IPS-11a (cell line): Measurements from ENCODE around the gene RNF220.
A peak's percentile ranks its signal among the peaks of the same experiment; 100 is the strongest.

ENCODE experiments used
- H3K4me3 ChIP-seq: one replicate; pipeline ENCODE4 v1.5.1; 2013; ENCODE audit warnings: low read depth, low read length, control low read depth

The RNF220 gene

DNA sequence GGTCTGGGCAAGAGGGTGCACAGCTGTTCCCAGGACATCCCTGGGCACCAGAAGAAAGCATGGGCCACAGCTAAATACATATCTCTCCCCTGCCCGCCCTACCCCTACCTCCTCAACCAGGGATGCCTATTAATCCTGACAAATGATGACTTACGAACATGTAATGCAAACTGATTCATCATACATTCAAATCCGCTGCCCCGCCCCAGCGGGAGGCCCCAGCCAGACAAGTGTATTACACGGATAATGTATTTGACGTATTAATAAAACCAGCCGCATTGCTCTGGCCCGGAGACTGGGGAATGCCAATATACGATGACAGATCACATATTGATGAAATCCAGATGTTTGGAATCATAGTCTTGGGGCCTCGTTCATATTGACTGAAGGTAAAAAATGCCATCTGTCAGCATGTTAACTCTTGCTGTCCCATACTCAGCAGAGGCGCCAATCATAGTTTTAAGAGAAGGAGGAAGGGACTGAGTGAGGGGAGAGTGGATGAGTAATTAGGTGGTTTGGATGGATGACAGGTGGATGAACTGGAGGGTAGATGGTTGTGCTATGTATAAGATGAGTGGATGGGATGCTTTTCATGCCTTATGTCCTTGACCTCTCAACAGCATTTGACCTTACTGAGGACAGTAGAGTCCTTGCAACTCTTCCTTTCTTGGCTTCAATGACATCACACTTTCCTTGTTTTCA, 201.0 kb downstream of the RNF220 start:
- no peak overlapping the region for H3K4me3 ChIP-seq

DNA sequence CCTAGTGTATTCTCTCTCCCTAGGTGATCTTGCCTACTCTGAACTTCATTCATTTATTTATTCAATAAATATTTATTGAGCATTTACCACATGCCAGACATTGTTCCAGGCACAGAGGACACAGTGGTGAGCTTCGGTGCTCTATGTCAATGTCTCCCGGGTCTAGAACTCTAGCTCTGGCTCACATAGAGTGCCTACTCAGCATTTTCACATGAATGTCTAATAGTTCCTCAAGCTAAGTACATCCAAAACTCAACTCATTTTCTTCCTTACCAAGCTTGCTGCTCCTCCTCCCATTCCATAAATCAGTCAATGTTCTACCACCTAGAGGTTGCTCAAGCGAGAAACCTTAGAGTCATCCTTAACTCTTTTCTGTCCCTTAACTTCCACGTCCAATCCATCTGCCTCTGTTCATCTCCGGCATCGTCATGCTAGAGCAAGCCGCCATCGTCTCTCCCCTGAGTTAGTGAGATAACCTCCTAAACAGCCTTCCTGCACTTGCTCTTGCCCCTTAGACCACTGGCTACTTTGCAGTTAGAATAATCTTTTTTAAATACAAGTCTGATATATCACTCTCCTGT, 201.7 kb downstream of the RNF220 start:
- H3K4me3 ChIP-seq, result no peak overlapping the region

- no peak overlapping the region for H3K4me3 ChIP-seq
Observed at GRCh38 chr1:44608141-44608540, 203.1 kb downstream of the RNF220 start.

GRCh38 chr1:44609412-44609767, 204.3 kb downstream of the RNF220 start:
- no peak overlapping the region for H3K4me3 ChIP-seq

DNA sequence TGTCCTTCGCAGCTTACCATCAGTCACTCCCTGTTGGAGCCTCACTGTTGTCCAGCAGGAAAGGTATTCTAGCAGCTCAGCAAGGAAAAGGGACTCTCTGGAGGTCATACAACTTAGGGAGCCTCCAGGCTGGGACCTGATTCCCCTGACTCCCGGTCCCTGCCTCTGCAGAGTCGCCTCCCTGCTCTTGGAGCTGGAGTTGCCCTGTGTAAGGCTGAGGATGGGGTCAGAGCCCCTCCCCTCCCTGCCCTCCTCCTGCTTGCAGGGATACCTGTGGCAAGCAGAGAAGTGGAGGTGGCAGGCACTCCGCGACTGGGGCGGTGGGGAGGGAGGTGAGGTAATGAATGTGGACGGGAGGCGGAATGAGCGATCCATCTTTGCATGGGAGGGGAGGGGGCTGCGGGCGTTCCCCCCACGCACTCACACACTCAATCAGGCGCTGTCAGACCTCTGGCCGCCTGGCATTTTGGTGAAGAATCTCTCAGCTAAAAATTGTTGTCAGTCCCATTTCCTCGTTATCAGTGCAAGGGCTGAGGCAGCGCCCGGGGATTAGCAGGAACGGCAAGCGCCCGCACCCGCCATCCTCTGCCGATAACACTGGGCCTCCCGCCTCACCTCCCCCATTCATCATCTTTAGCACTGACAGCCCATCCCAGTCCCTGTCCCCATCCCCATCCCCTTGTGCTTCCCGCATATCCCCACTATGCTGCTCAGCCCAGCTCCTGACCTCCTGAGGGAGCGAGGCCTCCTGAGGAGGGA, 204.9 kb downstream of the RNF220 start:
- H3K4me3 ChIP-seq, result no peak overlapping the region

DNA sequence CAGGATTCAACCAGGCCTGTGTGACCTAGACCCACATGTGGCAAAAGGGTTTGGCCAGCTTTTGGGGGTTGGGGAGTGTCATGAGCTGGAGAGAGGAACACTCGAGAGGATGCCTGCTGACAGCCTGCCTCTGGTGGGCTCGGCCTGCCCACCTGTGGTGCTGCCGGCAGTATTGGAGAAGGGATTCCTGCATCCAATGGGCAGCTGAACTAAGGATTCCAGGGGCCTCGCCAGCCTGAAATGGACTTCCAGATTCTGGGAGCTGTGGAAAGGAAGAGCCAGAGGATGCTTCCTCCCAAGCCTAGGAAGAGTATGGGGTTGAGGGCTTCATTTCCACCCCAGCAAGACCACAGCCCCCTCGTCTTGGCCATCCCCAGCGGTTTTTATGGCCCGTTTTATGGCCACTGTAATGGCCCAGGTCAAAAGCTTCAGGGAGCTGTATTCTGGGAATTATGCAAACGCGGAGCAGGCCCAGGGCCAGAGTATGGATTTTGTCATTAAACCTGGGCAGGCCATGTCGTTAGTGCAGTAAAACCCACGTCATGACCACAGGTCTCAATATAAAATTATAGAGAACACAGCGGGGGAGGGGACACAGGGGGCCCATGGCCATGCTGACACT, 205.6 kb downstream of the RNF220 start:
- H3K4me3 ChIP-seq, result no peak overlapping the region

- H3K4me3 ChIP-seq, result no peak overlapping the region
Observed at GRCh38 chr1:44611419-44611818, 206.4 kb downstream of the RNF220 start.

DNA sequence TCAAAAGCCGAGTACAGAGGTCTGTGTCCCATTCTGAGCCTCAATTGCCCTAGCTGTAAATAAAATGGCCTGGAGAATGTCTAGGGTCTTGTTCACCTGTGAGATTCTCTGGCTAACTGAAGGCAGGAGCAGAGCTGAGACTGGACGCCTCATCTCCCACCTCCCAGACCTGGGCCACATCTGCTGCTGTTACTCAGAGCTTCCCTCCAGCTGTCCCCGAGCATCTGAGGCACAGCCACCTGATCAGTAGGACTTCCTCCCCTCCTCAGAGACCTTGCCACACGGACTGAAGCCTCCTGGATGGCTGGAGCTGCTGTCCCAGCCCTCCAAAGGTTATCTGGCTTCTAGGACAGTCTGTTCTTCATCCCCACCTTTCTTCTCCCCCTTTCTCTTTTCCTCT, 206.8 kb downstream of the RNF220 start:
- H3K4me3 ChIP-seq, result no peak overlapping the region

- no peak overlapping the region for H3K4me3 ChIP-seq
Observed at GRCh38 chr1:44613941-44614340, 208.9 kb downstream of the RNF220 start.

DNA sequence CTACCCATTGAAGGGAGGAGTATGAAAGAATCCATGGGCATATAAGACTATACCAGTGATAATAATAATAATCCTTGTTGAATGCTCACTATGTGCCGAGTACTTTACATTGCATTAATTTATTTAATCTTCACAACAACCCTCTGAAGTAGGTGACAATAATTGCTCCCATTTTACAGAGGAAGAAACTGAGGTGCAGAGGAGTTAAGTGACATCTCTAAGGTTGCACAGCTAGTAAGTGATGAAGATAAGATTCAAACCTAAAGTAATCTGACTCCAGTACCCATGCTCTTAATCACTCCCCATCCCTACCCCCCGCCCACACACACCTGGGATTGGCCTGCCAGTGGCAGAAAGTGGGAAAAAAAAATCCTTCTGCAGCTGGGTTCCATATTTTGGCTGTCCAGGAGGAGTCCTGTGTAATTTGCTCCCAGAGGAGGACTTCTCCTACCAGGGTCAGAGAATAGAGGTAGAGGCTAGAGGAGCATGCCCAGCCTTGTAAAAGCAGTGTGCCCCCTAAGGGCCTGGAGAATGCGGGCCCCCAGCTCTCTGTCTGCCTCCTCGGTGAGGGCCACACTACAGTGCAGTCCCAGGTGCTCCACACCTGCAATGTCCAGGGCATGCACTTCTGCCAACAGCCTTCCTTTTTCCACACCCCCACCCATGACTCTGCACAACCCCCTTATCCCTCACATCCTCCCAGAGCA, 211.4 kb downstream of the RNF220 start:
- peak overlapping the region; percentile 45 for H3K4me3 ChIP-seq

DNA sequence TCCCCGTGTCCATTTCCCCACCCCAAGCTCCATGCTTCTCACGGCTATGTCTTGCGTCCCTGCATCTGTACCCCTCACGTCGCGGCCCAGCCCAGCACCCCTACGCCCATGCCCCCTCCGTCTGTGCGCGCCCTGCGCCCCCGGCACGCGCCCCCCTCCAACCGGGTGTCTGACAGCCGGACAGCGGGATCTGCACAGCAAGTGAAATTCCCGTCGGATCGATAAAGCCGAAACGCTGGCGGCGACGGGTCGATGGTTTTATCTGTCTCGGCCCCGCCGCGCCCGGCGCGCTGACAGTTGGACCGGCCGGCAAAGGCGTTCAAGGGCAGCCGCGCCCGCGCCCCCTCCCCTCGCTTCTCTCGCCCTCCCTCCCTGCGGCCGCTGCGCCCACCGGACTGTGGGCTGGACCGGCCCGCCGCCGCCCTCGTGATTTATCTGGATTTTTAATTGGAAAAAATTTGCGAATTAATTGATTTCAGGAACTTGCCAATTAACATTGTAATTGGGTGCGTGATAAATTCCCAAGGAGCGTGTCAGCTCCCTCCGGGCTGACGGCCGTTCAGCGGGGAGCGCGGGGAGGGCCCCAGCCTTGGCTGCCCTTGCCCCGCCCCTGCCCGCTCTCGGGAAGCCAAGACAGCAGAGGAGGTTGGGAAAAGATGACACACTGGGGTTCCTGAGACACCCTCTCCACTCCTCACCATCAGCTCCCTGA, 212.1 kb downstream of the RNF220 start:
- H3K4me3 ChIP-seq, result peak overlapping the region; percentile 45

GRCh38 chr1:44617703-44618029, 212.6 kb downstream of the RNF220 start:
- no peak overlapping the region for H3K4me3 ChIP-seq

DNA sequence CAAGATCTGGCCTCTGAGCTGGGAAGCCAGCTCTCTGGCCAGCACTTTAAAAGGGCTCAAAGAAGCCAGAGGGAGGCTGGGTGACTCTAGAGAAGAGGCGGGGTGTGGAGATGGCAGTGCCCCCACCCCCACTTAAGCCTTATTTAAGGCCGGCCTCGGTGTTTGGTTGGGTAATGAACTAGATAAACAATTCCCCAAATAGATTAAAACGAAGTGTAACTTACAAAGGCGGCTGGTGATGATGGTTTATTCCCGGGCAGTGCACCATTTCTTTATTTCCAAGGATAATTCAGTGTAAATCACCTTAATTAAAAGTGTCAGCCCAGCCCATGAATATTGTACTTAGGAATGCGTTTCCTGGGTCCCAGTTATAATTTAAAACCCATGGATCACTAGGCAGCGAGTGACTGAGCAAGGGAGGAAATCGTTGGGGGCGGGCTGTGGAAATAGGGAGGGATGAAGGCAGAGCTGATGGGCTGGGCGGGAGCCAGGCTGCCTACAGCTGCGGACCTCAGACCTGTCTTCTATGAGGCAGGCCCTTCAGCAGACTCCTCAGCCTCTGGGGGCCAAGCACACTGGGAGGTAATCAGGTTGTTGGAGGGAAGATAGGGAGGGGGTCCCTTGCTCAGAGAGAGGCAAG, 214.3 kb downstream of the RNF220 start:
- H3K4me3 ChIP-seq, result no peak overlapping the region

DNA sequence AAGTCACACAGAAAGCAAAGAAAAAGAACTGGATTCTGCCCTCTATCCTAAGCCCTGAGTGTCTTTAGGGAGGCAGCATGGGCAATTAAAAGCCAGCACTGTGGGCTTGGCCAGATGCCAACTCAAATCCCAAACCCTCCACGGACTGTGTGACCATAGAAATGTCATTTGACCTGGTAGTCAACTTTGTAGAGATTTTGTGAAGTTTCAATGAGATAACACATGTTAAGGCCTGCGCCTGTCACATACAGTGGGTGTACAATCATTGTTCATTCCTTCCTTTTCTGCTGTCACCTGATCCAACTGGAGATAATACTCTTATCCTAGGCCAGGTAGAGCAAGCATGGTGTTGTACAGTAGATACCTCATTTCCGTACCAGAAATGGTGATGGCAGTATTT, 215.0 kb downstream of the RNF220 start:
- H3K4me3 ChIP-seq, result no peak overlapping the region

DNA sequence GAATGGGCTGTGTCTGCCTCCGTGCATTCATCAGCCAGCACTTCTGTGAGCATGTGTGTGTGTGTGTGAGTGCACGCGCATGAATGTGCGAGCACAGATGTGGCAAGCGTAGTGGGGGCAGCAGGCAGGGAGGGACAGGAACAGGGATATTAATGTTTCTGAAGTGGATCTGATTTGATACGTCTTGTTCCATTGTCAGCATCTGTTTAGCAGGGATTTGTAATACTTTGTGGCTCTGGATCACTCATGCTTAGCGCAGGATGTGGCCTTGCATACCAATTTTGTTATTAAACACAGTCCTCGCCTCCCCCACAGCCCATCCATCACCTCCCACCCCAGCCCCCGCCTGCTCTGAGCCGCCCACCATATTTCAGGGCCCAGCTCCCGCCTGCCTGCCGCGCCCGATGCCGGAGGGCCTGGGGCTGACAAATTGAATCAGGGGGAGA, 216.8 kb downstream of the RNF220 start:
- H3K4me3 ChIP-seq, result no peak overlapping the region

DNA sequence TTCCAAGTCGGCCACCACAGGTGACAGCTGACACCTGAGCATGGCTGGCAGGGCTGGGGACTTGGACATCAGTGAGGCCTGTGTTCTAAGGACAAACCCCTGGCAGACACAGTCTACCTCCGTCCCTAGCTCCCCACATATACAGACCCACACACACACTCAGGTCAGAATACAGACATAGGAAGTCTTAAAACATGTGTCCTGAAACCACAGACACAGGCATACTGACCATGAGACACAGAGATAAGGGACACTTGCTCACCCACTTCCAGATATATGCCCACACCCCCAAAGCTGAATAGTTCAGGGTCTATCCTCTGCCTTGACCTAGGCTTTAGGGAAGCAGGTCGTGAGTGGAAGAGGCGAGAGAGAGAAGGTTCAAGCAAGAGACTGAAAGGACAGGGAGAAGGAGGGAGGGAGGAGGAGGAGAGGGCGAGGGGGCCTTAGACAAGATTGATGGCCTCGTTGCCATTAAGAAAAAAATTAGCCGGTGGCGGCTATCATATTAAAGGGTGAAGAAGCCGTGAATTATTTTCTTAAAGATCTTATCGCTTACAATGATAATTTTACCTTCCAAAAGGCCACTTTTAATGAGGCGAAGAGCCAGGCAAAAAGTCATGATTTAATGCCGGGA, 219.3 kb downstream of the RNF220 start:
- no peak overlapping the region for H3K4me3 ChIP-seq

DNA sequence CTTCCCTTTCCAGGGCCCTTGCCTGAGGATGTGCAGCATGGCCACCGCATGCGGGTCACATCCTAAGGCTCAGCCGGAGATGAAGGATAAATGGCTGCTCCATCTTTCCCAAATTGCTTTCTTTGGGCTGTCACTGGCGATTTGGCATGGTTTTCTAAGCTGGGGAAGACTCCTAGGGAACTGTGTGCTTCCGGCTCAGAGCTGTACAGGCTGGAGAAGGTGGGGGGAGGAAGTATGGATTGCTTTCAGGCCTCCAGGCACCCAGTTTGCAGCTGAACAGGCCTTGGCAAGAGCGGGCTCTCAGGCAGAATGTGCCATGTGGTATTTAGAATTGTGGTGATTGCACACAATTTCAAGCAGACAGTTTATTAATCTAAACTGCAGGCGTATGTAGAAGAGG, 220.3 kb downstream of the RNF220 start:
- H3K4me3 ChIP-seq, result no peak overlapping the region

- H3K4me3 ChIP-seq, result no peak overlapping the region
Observed at GRCh38 chr1:44628962-44629756, 224.1 kb downstream of the RNF220 start.

DNA sequence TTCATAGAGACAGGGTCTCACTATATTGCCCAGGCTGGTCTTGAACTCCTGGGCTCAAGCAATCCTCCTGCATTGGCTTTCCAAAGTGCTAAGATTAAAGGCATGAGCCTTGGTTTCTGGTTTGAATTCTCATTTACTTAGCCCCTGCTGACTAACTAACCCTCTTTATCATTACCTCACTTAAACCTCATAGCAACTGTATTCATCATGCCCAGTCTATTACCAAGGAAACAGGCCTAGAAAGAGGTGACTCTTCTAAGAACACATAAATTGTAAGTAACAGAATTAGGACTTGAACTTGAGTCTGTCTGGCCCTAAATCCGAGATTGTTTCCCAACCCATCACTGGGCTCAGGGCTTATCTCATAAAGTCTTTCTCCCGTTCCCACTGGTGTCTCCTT, 225.1 kb downstream of the RNF220 start:
- no peak overlapping the region for H3K4me3 ChIP-seq
